ENCODE measurements around the gene ING4. TPM values are rescaled to one million over a fixed set of nuclear protein-coding genes. Genes with fewer than 3 reads are reported as not detected.

ING4 gene
- total RNA-seq, 4 donors from 2014 or later: 8.3 to 37.0 (median 26.9) TPM

DNA sequence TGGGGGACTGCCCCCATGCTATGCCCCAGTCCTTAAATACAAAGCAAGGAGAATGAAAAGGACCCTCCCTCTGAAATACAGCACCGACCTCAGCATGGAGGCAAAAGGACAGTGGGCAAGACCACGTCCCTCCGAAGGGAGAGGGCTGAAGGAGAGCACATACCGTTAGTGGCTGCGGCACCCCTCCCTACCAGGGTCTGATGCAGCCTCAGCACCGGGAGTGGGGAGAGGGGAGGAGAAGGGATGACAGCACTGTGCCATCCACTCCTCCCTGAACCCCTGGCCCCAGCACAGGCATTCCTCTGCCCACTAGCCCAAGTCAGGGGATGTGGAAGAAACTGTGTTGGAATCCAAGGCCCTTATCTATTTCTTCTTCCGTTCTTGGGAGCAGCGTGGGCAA, 12.1 kb downstream of the ING4 start:
- H3K4me3 ChIP-seq: no peak overlapping the region
- peaks cover 10 to 82% (median 24%) of the 10 kb centered on the region in 3 donors for H3K36me3 ChIP-seq
- WGBS, 2 donors: 50 to 94% methylated on average over 1 to 8 of the region's 8 CpGs
- H3K27me3 ChIP-seq: no peaks in the 10 kb centered on the region
- DNase-seq: no peak
- no peaks in the 10 kb centered on the region for H3K9me3 ChIP-seq
- intact Hi-C loops (cut with DNase I): no loop called here
- no peak overlapping the region for H3K27ac ChIP-seq
- H3K4me1 ChIP-seq: peaks cover 5 to 15% (median 8%) of the 10 kb centered on the region in 3 donors
- TF ChIP-seq POLR2A (IDR thresholded peaks at IDR 0.05): no peak
- TF ChIP-seq, protein P1, sequence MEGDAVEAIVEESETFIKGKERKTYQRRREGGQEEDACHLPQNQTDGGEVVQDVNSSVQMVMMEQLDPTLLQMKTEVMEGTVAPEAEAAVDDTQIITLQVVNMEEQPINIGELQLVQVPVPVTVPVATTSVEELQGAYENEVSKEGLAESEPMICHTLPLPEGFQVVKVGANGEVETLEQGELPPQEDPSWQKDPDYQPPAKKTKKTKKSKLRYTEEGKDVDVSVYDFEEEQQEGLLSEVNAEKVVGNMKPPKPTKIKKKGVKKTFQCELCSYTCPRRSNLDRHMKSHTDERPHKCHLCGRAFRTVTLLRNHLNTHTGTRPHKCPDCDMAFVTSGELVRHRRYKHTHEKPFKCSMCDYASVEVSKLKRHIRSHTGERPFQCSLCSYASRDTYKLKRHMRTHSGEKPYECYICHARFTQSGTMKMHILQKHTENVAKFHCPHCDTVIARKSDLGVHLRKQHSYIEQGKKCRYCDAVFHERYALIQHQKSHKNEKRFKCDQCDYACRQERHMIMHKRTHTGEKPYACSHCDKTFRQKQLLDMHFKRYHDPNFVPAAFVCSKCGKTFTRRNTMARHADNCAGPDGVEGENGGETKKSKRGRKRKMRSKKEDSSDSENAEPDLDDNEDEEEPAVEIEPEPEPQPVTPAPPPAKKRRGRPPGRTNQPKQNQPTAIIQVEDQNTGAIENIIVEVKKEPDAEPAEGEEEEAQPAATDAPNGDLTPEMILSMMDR (IDR thresholded peaks at IDR 0.05): no peak

DNA sequence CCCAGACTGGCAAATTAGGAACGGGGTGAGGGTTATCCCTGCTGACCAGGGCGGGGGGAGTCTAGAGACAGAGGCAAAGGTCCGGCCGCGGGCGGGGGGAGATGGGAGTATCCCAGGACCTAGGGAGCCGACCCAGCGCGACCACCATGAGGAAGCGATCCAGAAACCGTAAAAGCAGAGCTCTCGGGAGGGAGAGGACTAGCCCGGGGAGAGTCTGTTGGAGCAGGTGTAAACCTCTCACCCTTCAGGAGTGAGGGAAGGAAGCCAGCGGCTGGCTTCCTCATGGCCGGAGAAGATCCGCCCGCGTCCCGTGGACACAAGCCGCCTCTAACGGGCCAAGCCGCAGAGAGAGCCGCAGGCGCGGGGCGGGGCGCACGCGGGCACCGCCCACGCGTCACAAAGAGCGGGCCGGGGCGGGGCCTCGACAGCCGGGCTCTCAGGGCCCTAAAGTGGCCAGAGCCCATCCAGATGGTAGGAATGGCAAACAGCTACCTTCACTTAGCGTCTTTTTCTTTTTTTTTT, 15.8 kb downstream of the ING4 start, which contains the start of gene ACRBP:
Gene ACRBP, minus strand, starts transcription at position 350 of the 522 bp plus-strand sequence. Its CDS starts 66 bp downstream, at position 284.
- no peaks in the 10 kb centered on the region for H3K9me3 ChIP-seq
- DNase-seq: no peak
- 4 to 14% methylated on average over 19 to 25 of the region's 38 CpGs for WGBS, 2 donors
- peaks cover 10 to 45% (median 14%) of the 10 kb centered on the region in 3 donors for H3K36me3 ChIP-seq
- H3K27ac ChIP-seq: peak within 1 kb of the TSS; percentile 54 to 71 (median 64)
- TF ChIP-seq, protein P1 (IDR thresholded peaks at IDR 0.05): no peak
- TF ChIP-seq POLR2A (IDR thresholded peaks at IDR 0.05): peak in 2 of 4 donors; percentile 16 to 43
- H3K4me3 ChIP-seq: peak within 1 kb of the TSS; percentile 30 to 69 (median 50)
- intact Hi-C loops (cut with DNase I): no loop called here
- H3K4me1 ChIP-seq: peaks cover 5 to 15% (median 8%) of the 10 kb centered on the region in 3 donors
- no peaks in the 10 kb centered on the region for H3K27me3 ChIP-seq

DNA sequence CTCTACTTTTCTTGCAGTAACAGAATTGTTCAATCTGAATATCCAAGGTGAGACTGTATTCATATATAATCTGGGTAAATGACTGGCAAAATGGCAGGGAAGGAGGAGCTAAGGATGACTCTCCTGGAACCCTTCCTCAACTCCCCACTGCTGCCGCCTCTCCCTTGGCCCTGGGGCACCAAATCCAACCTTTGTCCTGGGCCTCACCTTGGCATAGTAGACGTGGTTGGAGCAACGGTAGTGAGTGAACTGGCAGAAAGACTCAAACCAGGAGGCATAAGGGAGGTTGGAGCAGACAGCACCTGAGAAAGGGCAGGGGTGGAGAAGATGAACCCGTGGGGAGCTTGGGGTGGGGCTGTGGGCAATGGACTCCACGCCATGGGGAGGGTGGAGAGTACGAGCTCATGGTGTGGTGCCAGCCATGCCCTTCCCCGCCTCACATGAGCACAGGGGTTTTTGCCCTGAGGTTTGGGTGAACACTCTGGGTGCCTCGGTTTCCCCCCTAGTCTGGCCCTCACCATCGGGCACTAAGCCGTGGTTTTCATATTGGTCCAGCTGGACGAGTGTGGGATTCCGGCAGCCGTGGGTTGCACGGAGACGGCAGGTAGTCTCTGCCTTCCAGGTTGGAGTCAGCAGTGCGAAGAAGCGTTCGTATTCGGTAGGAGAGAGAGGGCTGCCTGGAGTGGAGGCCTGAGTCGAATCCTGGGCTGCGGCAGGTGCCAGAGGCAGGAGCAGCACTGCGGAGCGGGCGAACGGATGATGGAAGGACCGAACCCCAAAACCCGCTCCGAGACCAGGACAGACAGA, 16.4 kb downstream of the ING4 start:
- H3K4me1 ChIP-seq: peaks cover 5 to 15% (median 8%) of the 10 kb centered on the region in 3 donors
- H3K4me3 ChIP-seq: peak overlapping the region; percentile 30 to 69 (median 50)
- H3K27me3 ChIP-seq: peaks cover 0 to 3% (median 0%) of the 10 kb centered on the region in 4 donors
- 47 to 52% methylated on average over 8 to 23 of the region's 28 CpGs for WGBS, 2 donors
- peaks cover 9 to 38% (median 10%) of the 10 kb centered on the region in 3 donors for H3K36me3 ChIP-seq
- TF ChIP-seq POLR2A (IDR thresholded peaks at IDR 0.05): no peak
- TF ChIP-seq, protein P1 (IDR thresholded peaks at IDR 0.05): no peak
- intact Hi-C loops (cut with DNase I): no loop called here
- no peaks in the 10 kb centered on the region for H3K9me3 ChIP-seq
- peak overlapping the region; percentile 54 to 71 (median 64) for H3K27ac ChIP-seq
- DNase-seq: no peak

DNA sequence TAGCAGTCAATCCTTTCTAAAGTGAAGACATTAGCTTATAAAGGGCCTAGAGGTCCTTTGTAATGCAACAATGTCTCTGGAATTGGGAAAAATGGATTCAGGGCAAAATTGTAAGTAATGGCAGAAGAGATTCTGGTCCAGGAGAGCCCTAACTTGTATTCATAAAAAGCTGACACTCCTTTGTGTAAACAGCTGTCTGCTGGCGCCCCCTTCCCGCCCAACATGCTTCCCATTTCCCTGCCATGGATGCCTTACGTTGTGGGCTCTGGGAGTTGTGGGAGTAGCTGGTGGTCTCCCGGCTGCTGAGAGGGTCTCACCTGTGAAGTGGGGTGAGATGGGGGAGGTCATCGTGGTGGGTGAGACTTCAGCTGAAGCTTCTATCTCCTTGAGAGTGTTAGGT, 18.0 kb downstream of the ING4 start:
- peaks cover 0 to 3% (median 0%) of the 10 kb centered on the region in 4 donors for H3K27me3 ChIP-seq
- TF ChIP-seq, protein P1 (IDR thresholded peaks at IDR 0.05): peak in 3 of 6 experiments; percentile 5 to 16 (median 13)
- no peak for TF ChIP-seq POLR2A (IDR thresholded peaks at IDR 0.05)
- H3K4me1 ChIP-seq: peaks cover 5 to 15% (median 8%) of the 10 kb centered on the region in 3 donors
- H3K27ac ChIP-seq: peak overlapping the region in 2 of 4 donors; percentile 36 to 44
- H3K9me3 ChIP-seq: no peaks in the 10 kb centered on the region
- peaks cover 0 to 22% (median 0%) of the 10 kb centered on the region in 3 donors for H3K36me3 ChIP-seq
- intact Hi-C loops (cut with DNase I): no loop called here
- WGBS, 2 donors: 27 to 51% methylated on average over 3 to 5 of the region's 5 CpGs
- H3K4me3 ChIP-seq: no peak overlapping the region
- DNase-seq: no peak

DNA sequence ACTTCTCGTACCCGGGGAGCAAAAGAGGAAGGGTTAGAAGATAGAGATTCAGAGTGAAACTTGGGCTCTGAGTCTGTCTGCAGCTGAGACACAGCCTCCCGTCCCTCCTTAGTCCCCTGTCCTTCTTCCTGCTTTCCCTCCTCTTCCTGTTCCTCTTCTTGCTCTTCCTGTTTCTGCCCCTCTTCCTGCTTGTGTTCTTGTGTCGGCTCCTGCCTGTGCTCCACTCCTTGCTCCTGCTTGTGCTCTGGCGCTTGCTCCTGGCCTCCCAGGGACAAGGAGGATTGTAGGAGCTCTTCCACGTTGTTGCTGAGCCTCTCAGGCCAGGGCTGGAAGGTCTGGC, 18.7 kb downstream of the ING4 start:
- 56 to 70% methylated on average over 5 of the region's 6 CpGs for WGBS, 2 donors
- intact Hi-C loops (cut with DNase I): no loop called here
- no peaks in the 10 kb centered on the region for H3K9me3 ChIP-seq
- no peak for DNase-seq
- peaks cover 5 to 21% (median 8%) of the 10 kb centered on the region in 3 donors for H3K4me1 ChIP-seq
- peaks cover 0 to 3% (median 0%) of the 10 kb centered on the region in 4 donors for H3K27me3 ChIP-seq
- peak overlapping the region in 2 of 4 donors; percentile 36 to 44 for H3K27ac ChIP-seq
- H3K4me3 ChIP-seq: no peak overlapping the region
- H3K36me3 ChIP-seq: peaks cover 0 to 15% (median 0%) of the 10 kb centered on the region in 3 donors
- no peak for TF ChIP-seq POLR2A (IDR thresholded peaks at IDR 0.05)
- TF ChIP-seq, protein P1 (IDR thresholded peaks at IDR 0.05): no peak

All from esophagus squamous epithelium (tissue), 5 donors.